Stimulated activated CD4-positive, alpha-beta T cell treated with anti-CD3 and anti-CD28 coated beads, TNF-alpha, amount 100 ng/mL, for 48 hours (primary cell): ENCODE data around the gene VWA8.
"Not testable (repeated sequence)": the region's sequence is repeated elsewhere in the genome, so short reads cannot be mapped to it uniquely, and the experiment has no call there.

ENCODE experiments used
- DNase-seq, 3 donors: peaks; one replicate each; pipeline ENCODE4 v3.0.0-alpha.2; 2020; ENCODE audit warnings: low read depth in 3 of 3

Gene VWA8

GRCh38 chr13:41645331-41645730 is 315.6 kb downstream of the VWA8 start:
- DNase-seq: no peak

- no peak for DNase-seq
Observed at GRCh38 chr13:41644742-41645141, 316.2 kb downstream of the VWA8 start.

GRCh38 chr13:41643507-41643906 is 317.4 kb downstream of the VWA8 start:
- DNase-seq: no peak

- DNase-seq: no peak
Observed at GRCh38 chr13:41641961-41642360, 318.9 kb downstream of the VWA8 start.

- DNase-seq: no peak
Observed at GRCh38 chr13:41641429-41641828, 319.5 kb downstream of the VWA8 start.

- DNase-seq: no peak
Observed at GRCh38 chr13:41639955-41640780, 320.7 kb downstream of the VWA8 start.

GRCh38 chr13:41639237-41639904 is 321.5 kb downstream of the VWA8 start:
- no peak for DNase-seq

- no peak for DNase-seq
Observed at GRCh38 chr13:41637586-41637985, 323.3 kb downstream of the VWA8 start.

GRCh38 chr13:41637032-41637431 is 323.9 kb downstream of the VWA8 start:
- not testable (repeated sequence) for DNase-seq

- DNase-seq: not testable (repeated sequence)
Observed at GRCh38 chr13:41636590-41636989, 324.3 kb downstream of the VWA8 start.

GRCh38 chr13:41634407-41634806 is 326.5 kb downstream of the VWA8 start:
- DNase-seq: no peak

- no peak for DNase-seq
Observed at GRCh38 chr13:41633776-41634175, 327.1 kb downstream of the VWA8 start.

- DNase-seq: no peak
Observed at GRCh38 chr13:41631296-41631965, 329.5 kb downstream of the VWA8 start.

GRCh38 chr13:41627425-41627824 is 333.5 kb downstream of the VWA8 start:
- DNase-seq: no peak

GRCh38 chr13:41624041-41624440 is 336.9 kb downstream of the VWA8 start:
- DNase-seq: no peak

- DNase-seq: no peak
Observed at GRCh38 chr13:41622432-41623429, 338.2 kb downstream of the VWA8 start.

GRCh38 chr13:41621716-41622431 is 339.0 kb downstream of the VWA8 start:
- no peak for DNase-seq

- DNase-seq: not testable (repeated sequence)
Observed at GRCh38 chr13:41617633-41618032, 343.3 kb downstream of the VWA8 start.

GRCh38 chr13:41616151-41616550 is 344.8 kb downstream of the VWA8 start:
- no peak for DNase-seq

GRCh38 chr13:41615528-41615855 is 345.4 kb downstream of the VWA8 start:
- no peak for DNase-seq
